ENCODE measurements around the gene CCDC195. TPM values are rescaled to one million over a fixed set of nuclear protein-coding genes. Genes with fewer than 3 reads are reported as not detected.

The CCDC195 gene, protein sequence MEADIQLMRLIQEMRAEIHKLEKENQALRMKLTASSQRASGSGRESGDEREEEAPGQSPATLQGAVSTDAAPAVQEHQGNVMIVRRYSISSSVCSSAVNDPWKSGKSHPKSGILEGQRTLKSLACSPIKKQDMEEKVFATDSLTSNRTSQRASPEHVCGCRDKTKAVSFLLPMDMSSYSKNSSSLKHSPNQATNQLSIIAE
- total RNA-seq = not detected
- long read RNA-seq = 0 reads

DNA sequence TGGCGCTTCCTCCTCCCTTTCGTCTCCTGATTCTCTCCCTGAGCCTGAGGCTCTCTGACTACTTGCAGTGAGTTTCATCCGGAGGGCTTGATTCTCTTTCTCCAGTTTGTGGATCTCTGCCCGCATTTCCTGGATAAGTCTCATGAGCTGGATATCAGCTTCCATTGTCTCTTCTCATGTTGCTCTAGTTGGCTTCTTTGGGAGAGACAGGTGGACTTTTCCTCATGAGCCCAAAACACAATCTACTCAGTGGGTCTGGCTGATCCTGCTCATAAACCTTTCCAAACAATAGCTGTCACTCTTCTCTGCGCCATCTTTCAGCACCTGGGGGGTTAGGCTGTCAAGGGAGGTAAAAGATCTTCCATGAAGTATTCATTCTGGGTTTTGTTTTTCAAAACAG, at the start of gene CCDC195:
Gene CCDC195 (minus strand): TSS at position 165 of the 400 bp plus-strand sequence. CDS start 0 bp downstream, at position 165.
- DNase-seq (no peak), ATAC-seq (no peak)
- intact Hi-C loops (cut with DNase I, micrococcal nuclease) = no loop called here

DNA sequence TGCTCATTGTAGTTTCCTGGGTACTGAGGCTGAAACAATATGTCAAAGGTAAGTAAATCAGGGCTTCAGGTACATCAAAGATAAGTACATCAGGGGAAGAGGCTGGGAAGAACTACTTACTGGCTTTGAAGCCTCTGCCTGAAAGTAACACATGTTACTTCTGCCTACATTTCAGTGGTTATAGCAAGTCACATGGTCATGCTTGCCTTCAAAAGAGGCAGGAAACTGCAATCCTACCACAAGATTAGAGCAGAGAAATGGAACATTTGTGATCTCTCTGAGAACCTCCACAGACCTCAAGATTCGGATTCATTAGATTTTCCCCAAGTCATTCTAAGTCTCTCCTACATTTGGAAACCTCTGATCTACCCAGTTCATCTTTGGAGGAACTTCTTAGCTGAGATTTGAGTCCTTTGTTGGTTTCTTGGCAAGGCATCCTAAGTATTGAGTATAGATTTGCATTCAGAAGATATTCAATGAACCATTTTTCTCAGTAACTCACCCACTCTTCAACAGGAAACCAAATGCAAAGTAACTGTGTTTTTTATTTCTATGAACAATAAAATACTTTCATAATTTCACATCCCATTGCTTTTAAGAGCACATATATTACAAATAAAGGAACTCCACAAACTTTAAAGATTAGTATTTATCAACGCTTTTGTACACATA, 48.5 kb upstream of the CCDC195 start:
- no peak for DNase-seq
- intact Hi-C loops (cut with DNase I, micrococcal nuclease) = no loop called here
- ATAC-seq = no peak

DNA sequence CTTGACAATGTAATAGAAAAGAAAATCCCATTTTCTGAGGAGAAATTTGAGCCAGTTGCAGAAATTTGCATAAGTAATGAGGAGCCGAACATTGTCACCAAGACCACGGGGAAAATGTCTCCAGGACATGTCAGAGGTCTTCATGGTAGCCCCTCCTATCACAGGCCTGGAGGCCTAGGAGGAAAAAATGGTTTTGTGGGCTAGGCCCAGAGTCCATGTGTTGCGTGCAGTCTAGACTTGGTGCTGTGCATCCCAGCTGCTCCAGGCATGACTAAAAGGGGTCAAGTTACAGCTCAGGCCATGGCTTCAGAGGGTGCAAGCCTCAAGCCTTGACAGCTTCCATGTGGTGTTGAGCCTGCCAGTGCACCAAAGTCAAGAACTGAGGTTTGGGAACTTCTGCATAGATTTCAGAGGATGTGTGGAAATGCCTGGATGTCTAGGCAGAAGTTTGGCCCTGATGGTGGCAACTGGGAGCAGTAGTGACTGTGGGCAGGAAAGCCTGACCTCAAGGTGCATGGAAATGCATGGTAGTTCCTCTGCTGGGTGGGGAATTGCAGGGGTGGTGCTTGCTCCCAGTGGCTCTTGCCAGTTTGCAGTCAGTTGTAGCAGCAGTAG, 41.9 kb upstream of the CCDC195 start:
- intact Hi-C loops (cut with DNase I, micrococcal nuclease) = no loop called here
- DNase-seq (no peak), ATAC-seq (no peak)

DNA sequence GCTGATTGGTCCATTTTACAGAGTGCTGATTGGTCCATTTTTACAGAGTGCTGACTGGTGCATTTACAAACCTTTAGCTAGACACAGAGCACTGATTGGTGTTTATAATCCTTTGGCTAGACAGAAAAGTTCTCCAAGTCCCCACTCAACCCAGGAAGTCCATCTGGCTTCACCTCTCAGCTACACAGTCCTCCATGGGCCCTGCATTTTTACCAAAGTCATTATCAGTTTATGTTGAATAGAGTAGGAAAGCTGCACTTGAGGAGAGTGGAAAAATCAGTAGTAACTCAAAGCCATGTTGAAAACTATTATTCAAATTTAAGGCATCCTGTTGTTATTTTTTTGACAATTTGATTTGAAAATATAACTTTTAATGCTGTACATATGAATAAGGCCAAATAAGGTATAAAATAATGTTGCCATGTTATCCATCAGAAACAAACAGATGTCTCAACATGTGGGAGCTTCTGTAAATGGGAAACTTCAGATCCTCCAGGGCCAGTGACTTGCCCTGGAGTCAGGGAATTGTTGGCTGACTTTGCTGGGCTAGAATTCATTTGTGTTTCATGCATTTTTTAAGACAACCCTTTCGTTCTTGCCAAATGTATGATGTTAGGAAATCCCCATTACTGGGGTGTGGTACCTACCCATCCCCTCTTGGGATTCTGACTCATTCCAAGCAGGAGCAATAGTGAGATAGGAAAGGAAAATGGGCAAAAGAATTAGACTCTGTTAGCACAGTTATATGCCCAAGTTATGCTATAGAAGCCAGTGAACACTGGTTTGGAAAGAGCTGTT, 37.8 kb upstream of the CCDC195 start:
- intact Hi-C loops (cut with DNase I, micrococcal nuclease) = no loop called here
- ATAC-seq (no peak), DNase-seq (no peak)

DNA sequence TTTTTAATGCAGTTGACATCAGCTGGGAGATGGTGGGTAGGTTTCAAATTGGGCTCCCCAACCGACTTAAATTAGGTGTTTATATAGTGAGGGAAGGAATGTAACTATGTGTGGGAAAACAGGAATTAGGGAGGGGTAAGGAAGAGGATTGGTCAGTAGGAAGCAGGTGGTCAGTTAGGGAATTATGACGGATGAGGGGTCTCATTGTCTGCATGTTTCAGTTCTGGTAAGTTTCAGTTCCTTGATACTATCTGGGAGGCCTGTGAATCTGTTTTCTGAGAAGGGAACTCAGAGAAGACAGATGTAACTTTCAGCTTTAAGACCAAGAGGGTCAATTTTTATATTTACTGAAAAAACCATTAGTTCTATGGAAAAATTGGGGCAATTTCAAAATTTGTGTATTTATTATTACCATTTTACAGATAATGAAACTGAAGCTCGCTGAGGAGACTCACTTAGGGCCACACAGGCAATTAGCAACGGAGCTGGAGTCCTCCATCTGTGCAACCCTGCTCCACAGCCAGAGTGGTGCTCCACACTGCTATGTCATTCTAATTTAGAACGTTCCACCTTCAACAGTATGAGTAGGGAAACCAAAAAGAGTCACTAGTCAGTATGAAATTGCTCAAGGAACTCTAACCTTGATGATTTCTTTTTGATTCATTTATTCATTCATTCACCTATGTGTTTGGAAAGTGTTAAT, 36.0 kb upstream of the CCDC195 start:
- DNase-seq (no peak), ATAC-seq (no peak)
- intact Hi-C loops (cut with DNase I, micrococcal nuclease) = no loop called here

DNA sequence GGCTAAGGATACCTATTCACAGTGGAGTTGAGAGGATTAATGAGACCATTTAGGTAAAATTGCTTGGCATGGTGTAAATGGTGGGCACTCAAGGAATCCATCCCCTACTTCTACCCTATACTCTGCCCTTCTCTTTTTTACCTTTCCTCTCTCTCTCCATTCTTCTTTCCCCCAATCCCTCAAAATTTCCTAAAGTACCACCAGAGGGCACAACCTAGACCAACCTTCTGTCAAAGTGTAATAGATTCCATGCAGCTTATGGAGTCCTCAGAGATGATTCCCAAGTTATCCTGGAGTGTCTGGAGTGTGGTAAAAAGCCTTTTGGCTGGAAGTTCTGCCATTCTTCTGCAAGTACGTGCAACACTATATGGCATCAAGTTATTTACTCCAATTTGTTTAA, 33.0 kb upstream of the CCDC195 start:
- ATAC-seq (peak; percentile 36), DNase-seq (no peak)
- intact Hi-C loops (cut with DNase I, micrococcal nuclease) = no loop called here

DNA sequence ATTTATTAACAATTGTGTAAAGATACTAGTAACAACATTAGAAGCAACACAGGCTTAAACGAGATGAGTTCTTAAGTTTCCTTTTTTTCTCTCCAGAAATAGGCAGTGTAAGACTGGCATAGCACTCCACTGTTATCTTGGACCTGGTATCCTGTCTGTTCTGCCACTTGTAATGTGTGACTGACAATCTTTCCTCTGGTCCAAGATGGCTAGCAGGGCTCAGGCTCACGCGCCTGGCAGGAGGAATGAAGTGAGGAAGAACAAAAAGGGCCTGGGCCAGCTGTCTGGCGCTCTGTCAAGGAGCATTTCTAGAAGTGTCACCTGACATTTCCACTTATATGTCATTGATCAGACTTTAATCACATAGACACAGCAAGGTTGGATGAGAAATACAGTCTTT, 31.6 kb upstream of the CCDC195 start:
- ATAC-seq = no peak
- intact Hi-C loops (cut with DNase I, micrococcal nuclease) = no loop called here
- DNase-seq = no peak

DNA sequence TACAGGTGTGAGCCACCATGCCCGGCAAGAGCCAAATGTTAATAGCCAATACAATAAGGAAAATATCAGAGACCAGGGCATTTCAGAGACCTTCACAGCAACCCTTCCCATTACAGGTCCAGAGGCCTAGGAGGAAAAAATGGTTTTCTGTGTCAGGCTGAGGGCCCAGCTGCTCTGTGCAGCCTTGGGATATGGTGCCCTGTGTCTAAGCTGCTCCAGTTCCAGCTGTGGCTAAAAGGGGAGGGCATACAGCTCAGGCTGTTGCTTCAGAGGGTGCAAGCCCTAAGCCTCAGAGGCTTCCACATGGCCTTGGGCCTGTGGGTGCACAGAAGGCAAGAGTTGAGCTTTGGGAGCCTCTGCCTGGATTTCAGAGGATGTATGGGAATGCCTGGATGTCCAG, 20.1 kb upstream of the CCDC195 start:
- intact Hi-C loops (cut with DNase I, micrococcal nuclease) = no loop called here
- ATAC-seq (no peak), DNase-seq (no peak)

DNA sequence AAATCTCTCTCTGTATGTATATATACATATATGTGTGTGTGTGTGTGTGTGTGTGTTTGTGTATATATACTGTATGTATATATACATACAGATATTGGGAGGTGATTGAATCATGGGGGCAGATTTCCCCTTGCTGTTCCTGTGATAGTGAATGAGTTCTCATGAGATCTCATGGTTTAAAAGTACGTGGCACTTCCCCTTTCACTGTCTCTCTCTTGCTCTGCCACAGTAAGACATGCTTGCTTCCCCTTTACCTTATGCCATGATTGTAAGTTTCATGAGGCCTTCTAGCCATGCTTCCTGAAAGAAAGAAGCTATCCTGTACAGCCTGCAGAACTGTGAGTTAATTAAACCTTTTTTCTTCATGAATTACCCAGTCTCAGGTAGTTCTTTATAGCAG, 18.8 kb upstream of the CCDC195 start:
- no peak for DNase-seq
- intact Hi-C loops (cut with DNase I, micrococcal nuclease) = no loop called here
- ATAC-seq = no peak

DNA sequence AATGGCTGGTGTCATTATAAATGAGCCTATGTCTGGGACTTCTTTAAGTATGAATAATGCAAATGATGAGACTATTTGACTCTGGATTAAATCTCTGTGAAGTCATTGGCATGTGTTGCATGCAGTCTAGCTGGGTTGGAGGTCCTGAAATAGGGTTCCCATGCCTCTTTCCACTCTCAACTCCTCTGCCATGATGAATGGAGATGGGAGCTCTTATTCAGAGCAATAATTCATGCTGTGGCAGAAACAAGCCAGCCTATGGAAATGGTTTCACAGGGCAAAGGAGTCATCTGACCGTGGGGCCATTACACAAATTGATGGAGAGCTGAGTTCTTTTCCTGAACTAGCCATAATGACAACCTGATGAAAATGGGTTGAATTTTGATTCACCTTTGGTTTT, 15.5 kb upstream of the CCDC195 start:
- DNase-seq = no peak
- ATAC-seq = no peak
- intact Hi-C loops (cut with DNase I, micrococcal nuclease) = no loop called here

DNA sequence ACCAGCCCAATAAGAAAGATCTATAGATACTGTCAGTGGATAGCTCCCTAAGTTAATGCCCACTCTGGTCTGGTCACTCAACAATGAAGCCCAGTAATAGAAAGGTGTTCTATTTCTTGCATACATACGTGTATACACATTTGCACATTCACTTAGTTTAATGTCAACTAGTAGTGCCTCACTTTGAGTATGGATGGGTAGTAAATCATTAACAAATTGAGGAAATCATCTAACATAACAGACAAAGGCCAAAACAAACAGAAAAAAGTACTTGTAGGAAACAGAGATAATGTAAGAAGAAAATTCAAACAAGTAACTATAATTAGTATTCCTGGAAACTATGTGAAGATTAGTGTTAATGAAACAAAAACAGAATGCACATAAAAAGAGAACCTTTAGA, 13.3 kb upstream of the CCDC195 start:
- intact Hi-C loops (cut with DNase I, micrococcal nuclease) = no loop called here
- DNase-seq (no peak), ATAC-seq (no peak)

DNA sequence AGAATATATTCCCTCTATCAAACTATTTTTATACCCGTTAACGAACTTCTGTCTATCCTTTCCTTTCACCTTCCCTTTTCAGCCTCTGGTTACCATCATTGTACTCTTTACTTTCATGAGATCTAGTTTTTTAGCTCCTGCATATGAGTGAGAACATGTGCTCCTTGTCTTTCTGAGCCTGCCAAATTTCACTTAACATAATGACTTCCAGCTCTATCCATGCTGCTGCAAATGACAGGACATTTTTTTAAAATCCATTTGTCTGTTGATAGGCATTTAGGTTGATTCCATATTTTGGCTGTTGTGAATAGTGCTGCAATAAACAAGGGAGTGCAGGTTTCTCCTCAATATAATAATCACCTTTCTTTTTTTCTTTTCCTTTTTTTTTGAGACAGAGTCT, 8.2 kb upstream of the CCDC195 start:
- no peak for ATAC-seq
- intact Hi-C loops (cut with DNase I, micrococcal nuclease) = no loop called here
- no peak for DNase-seq

DNA sequence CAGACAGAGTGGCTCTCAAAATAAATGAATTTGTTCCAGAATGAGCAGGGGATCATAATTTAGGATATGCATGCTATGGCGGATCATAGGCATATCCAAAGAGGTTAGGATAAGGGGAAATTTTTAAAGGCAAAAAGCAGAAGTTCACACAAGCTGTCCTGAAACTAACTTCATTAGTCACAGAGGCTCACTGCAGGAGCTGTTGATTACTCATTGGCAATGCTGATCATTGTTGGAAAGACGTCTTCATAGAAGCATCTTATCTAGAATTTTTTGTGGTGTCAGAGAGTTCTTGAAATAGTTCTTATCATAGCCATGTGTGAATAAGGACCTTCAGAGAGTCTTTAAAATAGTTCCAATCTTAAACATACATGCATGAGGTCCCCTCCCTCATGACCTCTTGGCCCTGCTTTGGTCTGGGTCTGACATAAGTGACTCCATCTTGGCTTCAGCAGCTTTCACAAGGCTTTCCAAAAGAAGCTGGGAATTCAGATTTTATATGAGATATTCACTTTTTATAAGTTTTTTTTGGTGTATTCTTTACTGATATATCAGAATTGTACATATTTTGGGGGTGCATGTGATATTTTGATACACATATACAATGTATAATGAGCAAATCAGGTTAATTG, 7.5 kb upstream of the CCDC195 start:
- ATAC-seq (no peak), DNase-seq (no peak)
- intact Hi-C loops (cut with DNase I, micrococcal nuclease) = no loop called here

DNA sequence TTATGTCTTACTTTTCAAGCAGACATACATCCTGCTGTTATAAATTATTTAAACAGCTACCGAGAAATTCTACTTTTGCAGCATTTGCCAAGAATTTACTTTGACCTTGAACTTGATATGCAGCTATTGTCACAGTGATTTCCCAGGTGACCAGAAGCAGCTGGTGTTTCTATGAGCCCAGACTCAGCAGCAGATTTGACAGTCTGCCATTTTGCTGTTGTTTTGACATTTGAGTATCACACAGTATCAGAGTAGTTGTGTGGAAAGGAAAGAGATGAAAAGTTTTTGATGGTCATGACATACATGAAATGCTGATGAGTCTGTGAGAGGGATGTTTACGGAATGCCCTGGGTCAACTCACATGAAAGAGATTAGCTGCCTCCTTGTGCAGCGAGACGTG, 6.6 kb upstream of the CCDC195 start:
- intact Hi-C loops (cut with DNase I, micrococcal nuclease) = no loop called here
- ATAC-seq = no peak
- no peak for DNase-seq

DNA sequence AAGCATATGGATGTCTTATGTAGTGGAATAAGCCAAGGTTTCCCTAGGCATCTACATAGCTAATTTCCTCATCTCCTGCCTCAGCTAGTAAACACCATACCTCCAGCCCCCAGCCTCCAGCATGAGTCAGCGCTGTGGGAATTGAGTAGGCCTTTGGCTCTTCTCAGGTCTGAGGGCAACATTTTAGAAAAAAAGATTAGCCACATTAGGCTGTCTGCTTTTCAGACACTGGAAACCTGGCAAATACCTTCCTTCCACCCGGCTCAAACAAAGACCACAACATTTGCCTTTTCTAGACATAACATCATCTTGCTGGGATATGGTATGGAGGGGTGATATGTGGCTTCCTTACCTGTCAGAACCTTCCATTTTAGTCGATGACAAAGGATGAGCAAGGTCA, 6.1 kb upstream of the CCDC195 start:
- intact Hi-C loops (cut with DNase I, micrococcal nuclease) = no loop called here
- no peak for ATAC-seq

DNA sequence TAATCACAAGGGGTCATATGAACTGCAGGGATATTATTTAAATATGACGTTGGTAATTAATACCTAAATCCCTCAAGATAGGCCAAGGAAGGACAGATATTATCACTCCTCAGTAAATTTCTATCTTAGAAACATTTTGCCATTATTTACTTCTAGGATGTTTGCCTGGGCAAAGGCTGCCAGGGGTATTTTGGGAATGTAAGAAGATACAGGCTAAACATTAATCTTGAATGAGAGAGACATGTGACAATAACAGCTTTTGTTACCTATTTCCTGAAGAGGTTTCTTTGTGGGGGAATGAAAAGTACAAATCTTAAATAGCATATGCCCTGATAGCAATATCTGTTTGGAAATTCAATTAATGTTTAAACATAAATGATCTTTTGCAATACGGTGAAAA, 756 bp upstream of the CCDC195 start:
- ATAC-seq (no peak), DNase-seq (no peak)
- intact Hi-C loops (cut with DNase I, micrococcal nuclease) = no loop called here

More for the DNA sequence above, 6.1 kb upstream of the CCDC195 start:
- no peak for DNase-seq

DNA sequence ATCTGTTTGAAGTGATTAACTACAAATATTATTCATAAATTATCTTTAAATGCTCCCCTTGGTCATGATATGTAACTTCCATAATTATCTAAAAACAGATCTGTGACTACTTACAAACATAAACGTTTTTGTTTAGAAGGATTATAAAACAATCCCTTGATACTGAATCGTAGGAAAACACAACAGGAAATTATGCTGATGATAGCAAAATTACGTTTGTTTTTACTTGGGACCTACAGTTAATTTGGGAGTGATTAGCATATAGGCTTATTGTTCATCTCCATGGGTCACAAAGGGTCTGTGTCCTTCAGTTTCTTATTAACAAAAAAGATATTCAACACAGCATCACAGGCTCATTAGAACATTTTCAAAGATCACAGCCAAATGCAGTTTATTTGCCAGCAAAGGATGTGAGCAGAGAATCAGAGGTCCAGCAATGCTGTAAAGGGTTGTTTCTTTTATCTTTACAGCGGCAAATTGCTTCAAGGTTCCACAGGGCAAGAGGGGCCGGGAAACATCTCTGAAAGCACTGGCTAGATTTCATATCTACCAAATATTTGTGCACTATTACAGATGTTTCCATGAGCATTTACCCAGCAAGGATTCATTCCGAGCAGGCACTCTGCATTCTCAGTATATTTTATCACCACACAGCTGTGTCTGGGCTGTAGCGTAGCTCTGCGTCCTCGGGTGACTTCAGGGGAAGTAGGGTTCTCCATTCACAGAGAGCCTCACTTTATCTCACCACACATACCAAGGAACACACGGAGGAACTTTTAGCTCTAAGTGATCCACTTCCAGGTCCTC, 4.1 kb downstream of the CCDC195 start:
- intact Hi-C loops (cut with DNase I, micrococcal nuclease) = no loop called here
- no peak for DNase-seq
- ATAC-seq = no peak

DNA sequence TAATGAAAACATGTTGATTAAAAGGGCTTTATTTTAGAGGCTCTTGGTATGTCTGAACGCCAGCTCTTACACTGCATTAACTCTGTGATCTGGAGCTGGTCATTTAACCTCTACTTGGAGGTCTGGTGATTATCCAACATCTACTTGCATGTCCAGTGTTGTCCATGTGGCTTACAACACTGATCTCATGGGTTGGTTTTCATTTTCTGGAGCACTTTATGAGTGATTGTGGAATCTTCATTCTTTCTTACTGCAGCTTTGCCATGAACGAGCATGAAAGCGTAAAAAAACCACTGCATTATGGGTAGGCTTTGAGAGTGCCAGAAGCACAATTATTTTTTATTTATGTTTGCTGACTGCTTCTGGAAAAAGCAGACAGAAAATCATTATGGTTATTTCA, 4.8 kb downstream of the CCDC195 start:
- intact Hi-C loops (cut with DNase I, micrococcal nuclease) = no loop called here
- no peak for DNase-seq
- ATAC-seq = no peak

All from left colon (tissue), 2 donors.